Lower leg skin (tissue), 3 donors: ENCODE data around the gene CUL1.

ENCODE experiments used
- CTCF ChIP-seq, 3 donors: fragments of 450-650 bp; IDR thresholded peaks; one replicate each; pipeline ENCODE4 v1.5.1; 2016; ENCODE audit warnings: antibody characterized with exemption in 3 of 3, mild to moderate bottlenecking in 3 of 3, moderate library complexity in 2 of 3
- POLR2A ChIP-seq, 2 donors: fragments of 450-650 bp; IDR thresholded peaks; one replicate each; pipeline ENCODE4 v1.6.1; 2016 to 2017; ENCODE audit warnings: antibody characterized with exemption in 2 of 2, mild to moderate bottlenecking in 1 of 2, moderate library complexity in 1 of 2

GRCh38 chr7:148800677-148801076 is 102.0 kb downstream of the CUL1 start:
- no peak for TF ChIP-seq CTCF (IDR thresholded peaks at IDR 0.05)
- no peak for TF ChIP-seq POLR2A (IDR thresholded peaks at IDR 0.05)
